Endometrial microvascular endothelial cells (primary cell): ENCODE measurements around the gene SH2D3A. TPM values are rescaled to one million over a fixed set of nuclear protein-coding genes. Genes with fewer than 3 reads are reported as not detected.

Source experiments
- in situ Hi-C: cut with HindIII; loops from 2 replicates; pipeline ENCODE4 v1.10.0; 2017; ENCODE audit warnings: low sequenced_read_pairs, low pct_unique_long_range_greater_than_20kb; ENCODE audit errors: inconsistent ontology term
- total RNA-seq: library from RNA; depleted of rRNA; stranded (reverse); fragments of >200 nt; gene quantifications from one replicate; pipeline ENCODE4 v1.2.3, GENCODE V29; 2015; ENCODE audit errors: inconsistent ontology term

Gene SH2D3A
- total RNA-seq, 1 donor from 2014 or later: not detected

DNA sequence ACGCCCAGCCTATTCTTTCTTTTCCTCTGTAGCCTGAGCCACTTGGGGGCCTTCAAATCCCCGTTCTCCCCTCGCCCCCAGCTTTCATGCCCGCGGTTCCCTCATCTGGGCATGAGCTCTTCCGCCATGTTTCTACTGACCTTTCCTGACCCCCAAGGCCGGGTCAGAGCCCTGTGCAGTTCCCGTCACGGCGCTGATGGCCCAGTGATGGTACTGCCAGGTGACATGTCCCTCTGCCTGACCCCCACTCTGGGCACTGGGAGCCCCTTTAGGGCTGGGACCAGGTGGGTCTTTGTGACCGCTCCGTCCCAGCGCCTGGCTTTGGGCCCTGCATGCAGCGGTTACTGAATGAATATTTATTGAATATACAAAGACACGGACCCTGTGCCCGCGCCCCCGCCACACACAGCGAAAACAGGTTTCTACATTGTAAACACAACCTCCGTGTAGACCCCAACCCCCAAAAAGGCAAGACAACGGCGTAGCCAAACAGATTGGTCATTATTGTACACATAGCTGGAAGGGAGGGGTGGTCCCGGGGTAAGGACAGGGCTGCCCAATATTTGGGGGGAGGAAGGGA is 37.6 kb downstream of the SH2D3A start:
- in situ Hi-C loops: no loop called here

DNA sequence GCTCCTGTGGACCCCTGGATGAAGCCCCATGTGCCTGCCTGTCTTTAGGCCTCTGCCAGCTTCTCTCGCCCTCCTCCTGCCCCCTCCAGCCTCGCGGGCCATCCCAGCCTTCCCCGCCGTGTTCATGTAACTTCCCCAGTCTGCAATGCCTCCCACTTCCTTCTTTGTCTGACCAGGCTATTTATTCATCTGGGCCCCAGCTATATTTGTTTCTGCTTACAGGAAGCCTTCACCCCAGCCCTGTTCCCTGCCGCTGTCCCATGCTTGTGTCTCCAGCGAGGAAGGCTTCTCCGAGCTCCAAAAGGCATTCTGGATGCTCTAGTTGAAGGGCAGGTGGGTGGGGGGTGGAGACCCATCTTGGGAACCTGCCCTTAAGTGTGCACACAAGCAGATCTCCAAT is 38.9 kb downstream of the SH2D3A start:
- in situ Hi-C loops: no loop called here

DNA sequence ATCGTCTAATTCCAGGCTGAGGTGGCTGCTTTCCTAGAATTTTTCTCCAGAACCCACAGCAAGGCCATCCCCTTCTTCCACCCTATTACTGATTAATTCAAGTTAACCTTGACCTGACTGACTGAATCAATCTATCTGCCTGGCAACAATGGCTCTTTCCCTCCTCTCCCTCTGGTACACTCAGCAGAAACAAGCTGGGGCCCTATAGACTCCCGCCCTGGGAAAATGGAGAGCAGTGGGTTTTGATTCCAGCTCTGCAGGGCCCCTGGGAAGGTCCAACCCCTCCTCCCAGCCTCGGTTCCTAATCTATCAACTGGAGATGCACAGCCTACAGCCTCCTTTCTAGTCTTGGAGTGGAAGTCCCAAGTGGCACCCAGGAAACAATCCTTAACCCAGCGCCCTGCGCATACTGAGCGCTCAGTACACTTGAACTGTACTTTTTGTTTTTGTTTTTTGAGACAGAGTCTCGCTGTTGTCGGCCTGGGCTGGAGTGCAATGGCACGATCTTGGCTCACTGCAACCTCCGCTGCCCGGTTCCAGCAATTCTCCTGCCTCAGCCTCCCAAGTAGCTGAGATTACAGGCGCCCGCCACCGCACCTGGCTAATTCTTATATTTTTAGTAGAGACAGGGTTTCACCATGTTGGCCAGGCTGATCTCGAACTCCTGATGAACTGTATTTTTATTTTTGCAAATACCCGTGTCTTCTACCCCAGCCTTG is 41.6 kb downstream of the SH2D3A start:
- in situ Hi-C loops: no loop called here

DNA sequence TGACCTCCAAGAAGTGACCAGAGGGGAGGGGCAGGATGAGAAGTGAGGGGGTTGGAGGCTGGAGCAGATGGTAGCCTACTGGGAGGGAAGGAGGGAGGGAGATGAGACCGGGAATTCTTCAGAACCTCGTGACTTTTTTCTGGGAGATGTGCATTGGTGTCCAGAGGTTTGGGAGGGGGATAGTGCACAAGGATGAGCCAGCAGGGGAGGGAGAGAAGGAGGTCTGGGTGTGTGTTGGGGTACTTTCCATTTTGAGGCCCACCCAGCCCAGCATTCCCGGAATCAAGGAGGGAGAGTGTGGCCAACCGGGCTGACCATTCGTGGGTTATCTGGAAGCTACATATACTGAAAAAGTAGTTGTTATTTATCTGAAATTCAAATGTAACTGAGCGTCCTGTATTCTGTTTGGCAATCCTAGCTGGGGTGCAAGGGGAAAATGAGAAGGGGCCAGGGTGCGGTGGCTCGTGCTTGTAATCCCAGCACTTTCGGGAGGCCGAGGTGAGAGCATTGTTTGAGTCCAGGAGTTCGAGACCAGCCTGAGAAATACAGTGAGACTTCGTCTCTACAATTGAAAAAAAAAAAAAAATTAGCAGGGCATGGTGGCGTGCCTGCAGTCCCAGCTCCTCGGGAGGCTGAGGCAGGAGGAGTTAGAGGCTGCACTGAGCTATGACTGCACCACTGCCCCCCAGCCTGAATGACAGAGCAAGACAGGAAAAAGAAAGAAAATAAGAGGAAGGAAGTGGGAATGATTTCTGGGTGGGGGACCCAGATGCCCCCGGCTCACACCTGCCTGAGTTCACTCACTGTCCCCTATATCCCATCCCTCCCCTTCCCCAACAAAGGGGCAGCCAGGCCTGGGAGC is 42.4 kb downstream of the SH2D3A start:
- in situ Hi-C loops: no loop called here

- in situ Hi-C loops: no loop called here
These were observed 43.5 kb downstream of the SH2D3A start for GRCh38 chr19:6723738-6724137.

DNA sequence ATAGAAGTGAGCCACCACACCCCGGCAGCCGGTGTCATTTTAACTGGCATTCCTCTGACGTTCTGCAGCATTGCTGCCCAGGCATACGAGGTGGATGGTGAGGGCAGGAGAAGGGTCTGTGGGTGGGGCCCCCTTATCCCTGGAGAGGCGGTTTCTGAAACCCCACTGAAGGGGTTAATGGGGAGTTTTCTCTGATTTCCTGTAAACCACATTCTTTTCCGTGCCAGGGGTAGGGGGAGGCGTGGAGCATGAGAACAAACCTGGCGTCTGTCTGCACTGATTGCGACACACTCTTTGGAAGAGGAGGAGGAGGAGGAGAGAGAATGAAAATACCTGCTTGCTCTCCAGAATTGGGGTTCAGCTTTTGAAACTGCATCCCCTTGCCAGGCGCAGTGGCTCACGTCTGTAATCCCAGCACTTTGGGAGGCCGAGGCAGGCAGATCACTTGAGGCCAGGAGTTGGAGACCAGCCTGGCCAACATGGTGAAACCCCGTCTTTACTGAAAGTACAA is 44.1 kb downstream of the SH2D3A start:
- in situ Hi-C loops: no loop called here

GRCh38 chr19:6721773-6722172 is 45.5 kb downstream of the SH2D3A start:
- in situ Hi-C loops: no loop called here

DNA sequence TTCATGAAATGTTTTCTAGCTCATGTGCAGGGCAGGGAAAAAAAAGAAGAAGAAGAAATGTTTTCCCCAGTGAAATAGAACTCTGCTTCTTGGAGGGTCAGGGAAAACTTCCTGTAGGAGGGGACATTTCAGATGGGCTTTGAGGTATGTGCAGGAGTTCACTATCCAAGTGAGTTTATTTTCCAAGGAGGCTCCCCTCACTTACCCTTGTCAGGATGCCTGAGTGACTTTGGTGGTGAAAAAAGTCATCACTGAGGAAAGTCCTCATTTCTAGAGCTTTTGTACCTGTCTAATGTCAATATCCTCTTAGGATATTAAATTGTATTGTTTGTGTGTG is 46.1 kb downstream of the SH2D3A start:
- in situ Hi-C loops: no loop called here

- in situ Hi-C loops: no loop called here
These were observed 46.7 kb downstream of the SH2D3A start, which contains the start of gene C3 for GRCh38 chr19:6720369-6721137. Gene C3 (minus strand): TSS chr19:6720650. CDS start chr19:6720589, 61 bp downstream.

DNA sequence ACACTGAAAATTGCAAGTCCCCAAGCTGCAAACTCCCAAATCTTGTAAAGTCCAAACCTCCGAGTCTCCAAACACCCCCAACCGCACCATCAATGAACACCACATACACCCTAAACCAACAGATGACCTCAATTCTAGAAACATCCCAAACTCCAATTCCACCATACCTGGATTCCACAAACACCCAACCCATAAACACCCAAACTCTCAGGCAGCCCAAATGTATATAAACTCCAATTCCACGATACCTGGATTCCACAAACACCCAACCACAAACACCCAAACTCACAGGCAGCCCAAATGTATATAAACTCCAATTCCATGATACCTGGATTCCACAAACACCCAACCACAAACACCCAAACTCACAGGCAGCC is 47.3 kb downstream of the SH2D3A start:
- in situ Hi-C loops: no loop called here

DNA sequence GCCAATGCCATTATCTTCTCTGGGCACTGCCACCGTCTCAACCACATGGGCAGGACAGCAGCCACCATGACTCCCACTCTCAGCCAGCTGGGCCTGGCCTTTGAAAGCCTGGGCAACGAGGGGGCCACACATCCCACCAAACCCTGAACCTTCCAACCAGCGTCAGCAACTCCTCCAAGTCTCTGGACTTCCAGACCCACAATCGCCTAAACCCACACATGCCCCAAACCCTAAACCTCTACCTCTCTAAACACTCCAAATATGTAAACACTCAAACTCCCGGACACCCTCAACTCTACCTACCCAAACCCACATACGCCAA is 47.7 kb downstream of the SH2D3A start:
- in situ Hi-C loops: no loop called here

DNA sequence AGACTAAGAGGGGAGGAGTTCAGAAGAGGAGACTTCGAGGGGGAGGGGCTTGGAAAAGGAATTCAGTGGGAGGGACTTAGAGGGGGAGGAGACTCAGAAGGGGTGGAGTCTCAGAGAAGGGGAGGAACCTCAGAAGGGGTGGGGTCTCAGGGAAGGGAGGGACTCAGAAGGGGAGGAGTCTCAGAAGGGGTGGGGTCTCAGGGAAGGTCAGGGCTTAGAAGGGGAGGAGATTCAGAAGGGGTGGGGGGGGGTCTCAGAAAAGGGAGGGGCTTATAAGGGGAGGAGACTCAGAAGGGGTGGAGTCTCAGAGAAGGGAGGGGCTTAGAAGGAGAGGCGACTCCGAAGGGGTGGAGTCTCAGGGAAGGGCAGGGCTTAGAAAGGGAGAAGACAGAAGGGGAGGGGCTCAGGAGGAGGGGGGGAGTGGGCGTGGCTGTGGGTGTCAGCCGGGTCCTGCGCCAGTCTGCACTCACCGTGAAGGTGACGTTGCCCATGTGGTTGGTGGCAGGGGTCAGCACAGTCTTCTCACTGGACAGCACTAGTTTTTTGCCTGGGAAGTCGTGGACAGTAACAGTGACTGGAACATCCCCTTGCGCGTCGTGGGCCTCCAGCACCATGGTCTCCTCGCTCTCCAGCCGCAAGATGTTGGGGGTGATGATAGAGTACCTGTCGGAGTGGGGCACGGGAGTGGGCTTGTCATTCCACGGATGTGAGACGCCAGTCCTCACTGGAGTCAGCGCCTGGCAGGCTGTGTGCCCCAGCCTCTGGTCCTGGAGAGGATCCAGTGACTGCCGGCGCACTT is 48.3 kb downstream of the SH2D3A start:
- in situ Hi-C loops: no loop called here

DNA sequence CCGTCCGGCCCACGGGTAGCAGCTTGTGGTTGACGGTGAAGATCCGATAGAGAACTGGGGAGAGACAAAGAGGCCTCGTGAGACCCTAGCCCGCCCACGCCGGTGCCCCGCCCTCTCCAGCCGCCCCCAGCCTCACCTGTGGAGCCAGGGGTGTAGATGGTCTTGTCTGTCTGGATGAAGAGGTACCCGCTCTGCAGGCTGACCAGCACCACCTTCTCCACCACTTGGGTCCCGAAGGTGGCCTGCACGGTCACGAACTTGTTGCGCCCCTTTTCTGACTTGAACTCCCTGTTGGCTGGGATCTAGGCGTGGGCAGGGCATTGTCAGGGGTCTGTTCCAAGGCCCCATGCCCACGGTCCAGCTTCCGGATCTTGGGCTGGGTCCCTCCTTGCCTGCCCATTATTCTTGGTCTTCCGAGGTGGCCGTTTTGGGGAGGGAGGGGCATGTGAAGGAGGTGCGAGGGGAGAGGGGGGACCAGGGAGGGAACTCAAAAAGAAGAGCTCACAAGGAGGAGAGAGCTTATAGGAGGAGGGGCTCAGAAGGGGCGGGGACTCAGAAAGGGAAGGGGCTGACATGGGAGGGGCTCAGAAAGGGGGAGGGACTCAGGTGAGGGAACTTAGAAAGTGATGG is 49.0 kb downstream of the SH2D3A start:
- in situ Hi-C loops: no loop called here

DNA sequence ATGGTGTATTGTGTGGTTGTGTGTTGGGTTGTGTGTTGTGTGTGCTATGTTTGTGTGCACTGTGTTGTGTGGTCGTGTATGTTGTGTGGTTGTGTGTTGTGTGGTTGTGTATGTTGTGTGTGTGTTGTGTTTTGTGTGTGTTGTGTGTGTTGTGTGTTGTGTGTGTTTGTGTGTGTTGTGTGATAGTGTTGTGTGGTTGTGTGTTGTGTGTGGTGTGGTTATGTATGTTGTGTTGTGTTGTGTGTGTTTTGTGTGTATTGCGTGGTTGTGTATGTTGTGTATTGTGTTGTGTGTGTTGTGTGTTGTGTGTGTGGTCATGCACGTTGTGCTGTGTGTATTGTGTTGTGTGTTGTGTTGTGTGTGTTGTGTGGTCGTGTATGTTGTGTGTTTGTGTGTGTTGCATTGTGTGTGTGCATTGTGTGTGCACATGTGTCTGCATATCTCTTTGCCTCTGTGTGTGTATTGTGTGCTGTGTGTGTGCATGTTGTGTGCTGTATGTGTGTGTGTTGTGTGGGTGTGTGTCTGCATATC is 49.7 kb downstream of the SH2D3A start:
- in situ Hi-C loops: no loop called here

DNA sequence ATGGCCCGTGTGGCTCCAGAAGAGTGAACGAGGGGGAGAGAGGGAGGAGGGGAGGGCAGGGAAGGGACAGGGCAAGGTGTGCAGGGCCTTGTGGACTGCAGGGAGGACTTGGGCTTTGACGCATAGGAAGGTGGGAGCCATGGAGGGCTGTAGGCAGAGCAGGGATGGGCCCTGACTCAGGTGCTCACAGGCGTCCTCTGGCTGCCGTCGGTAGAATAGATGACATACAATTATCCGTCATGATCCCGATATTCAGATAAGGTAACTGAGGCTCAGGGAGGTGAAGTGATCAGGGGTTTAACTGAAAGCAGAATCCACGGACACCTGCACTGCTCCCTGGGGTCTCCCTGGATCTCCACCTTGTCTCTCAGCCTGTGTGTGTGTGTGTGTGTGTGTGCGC is 50.2 kb downstream of the SH2D3A start:
- in situ Hi-C loops: no loop called here

GRCh38 chr19:6716610-6716970 is 50.6 kb downstream of the SH2D3A start:
- in situ Hi-C loops: no loop called here

DNA sequence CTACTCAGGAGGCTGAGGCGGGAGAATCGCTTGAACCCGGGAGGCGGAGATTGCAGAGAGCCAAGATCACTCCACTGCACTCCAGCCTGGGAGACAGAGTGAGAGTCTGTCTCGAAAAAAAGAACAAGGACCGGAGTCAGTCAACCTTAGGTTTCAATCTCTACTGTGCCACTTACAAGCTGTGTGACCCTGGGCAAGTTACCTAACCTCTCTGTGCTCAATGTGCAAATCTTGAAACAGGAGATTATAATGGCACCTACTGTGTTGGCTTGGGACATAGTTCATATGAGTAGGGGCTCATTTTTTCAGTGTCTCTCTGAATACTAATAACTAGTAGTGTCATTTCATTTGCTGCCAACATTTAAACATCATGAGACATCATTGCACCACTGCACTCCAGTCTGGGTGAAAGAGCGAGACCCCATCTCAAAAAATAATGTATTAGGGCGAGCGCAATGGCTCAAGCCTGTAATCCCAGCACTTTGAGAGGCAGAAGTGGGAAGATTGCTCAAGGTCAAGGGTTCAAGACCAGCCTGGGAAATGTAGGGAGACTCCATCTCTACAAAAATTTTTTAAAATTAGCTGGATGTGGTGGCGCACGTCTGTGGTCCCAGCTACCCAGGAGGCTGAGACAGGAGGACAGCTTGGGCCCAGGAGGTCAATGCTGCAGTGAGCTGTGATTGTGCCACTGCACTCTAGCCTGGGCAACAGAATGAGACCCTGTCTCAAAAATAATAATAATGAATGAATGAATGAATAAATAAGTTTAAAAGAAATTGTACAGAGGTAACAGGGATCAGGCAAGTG is 52.3 kb downstream of the SH2D3A start:
- in situ Hi-C loops: no loop called here
